ENCODE results near the gene TTLL9. TPM values are rescaled to one million over a fixed set of nuclear protein-coding genes. Genes with fewer than 3 reads are reported as not detected.

TTLL9 gene
- total RNA-seq, 3 donors from 2014 or later: 0.16 to 2.9 (median 0.98) TPM

GRCh38 chr20:31933698-31934097 lies 63.3 kb downstream of the TTLL9 start:
- H3K4me3 ChIP-seq: no peak overlapping the region
- DNase-seq (ENCODE audit: low spot score in 2 of 2): no peak
- H3K9me3 ChIP-seq: no peaks in the 10 kb centered on the region
- H3K27me3 ChIP-seq: no peaks in the 10 kb centered on the region
- no peak overlapping the region for H3K27ac ChIP-seq
- no peaks in the 10 kb centered on the region for H3K4me1 ChIP-seq
- H3K36me3 ChIP-seq: no peaks in the 10 kb centered on the region
- TF ChIP-seq POLR2A (IDR thresholded peaks at IDR 0.05) (no peak), POLR2AphosphoS5 (IDR thresholded peaks at IDR 0.05) (no peak), CTCF (IDR thresholded peaks at IDR 0.05) (no peak)
- intact Hi-C loops (cut with DNase I; ENCODE audit: low total_unique reads): no loop called here

- TF ChIP-seq POLR2A (IDR thresholded peaks at IDR 0.05) (no peak), CTCF (IDR thresholded peaks at IDR 0.05) (no peak), POLR2AphosphoS5 (IDR thresholded peaks at IDR 0.05) (no peak)
- DNase-seq (ENCODE audit: low spot score in 2 of 2): no peak
- no peak overlapping the region for H3K4me3 ChIP-seq
- no peaks in the 10 kb centered on the region for H3K27me3 ChIP-seq
- intact Hi-C loops (cut with DNase I; ENCODE audit: low total_unique reads): no loop called here
- H3K9me3 ChIP-seq: no peaks in the 10 kb centered on the region
- no peak overlapping the region for H3K27ac ChIP-seq
- no peaks in the 10 kb centered on the region for H3K4me1 ChIP-seq
- H3K36me3 ChIP-seq: no peaks in the 10 kb centered on the region
These were observed 64.1 kb downstream of the TTLL9 start for GRCh38 chr20:31934491-31934890.

- no peaks in the 10 kb centered on the region for H3K9me3 ChIP-seq
- H3K36me3 ChIP-seq: no peaks in the 10 kb centered on the region
- no peak for TF ChIP-seq POLR2A (IDR thresholded peaks at IDR 0.05)
- TF ChIP-seq POLR2AphosphoS5 (IDR thresholded peaks at IDR 0.05): no peak
- no peak for TF ChIP-seq CTCF (IDR thresholded peaks at IDR 0.05)
- intact Hi-C loops (cut with DNase I; ENCODE audit: low total_unique reads): no loop called here
- H3K4me3 ChIP-seq: no peak overlapping the region
- H3K4me1 ChIP-seq: no peaks in the 10 kb centered on the region
- H3K27ac ChIP-seq: no peak overlapping the region
- no peaks in the 10 kb centered on the region for H3K27me3 ChIP-seq
- no peak for DNase-seq (ENCODE audit: low spot score in 2 of 2)
These were observed 64.7 kb downstream of the TTLL9 start for GRCh38 chr20:31934968-31935764.

- TF ChIP-seq POLR2AphosphoS5 (IDR thresholded peaks at IDR 0.05) (no peak), CTCF (IDR thresholded peaks at IDR 0.05) (no peak), POLR2A (IDR thresholded peaks at IDR 0.05) (no peak)
- no peaks in the 10 kb centered on the region for H3K9me3 ChIP-seq
- H3K4me1 ChIP-seq: no peaks in the 10 kb centered on the region
- DNase-seq (ENCODE audit: low spot score in 2 of 2): no peak
- H3K36me3 ChIP-seq: no peaks in the 10 kb centered on the region
- H3K27ac ChIP-seq: no peak overlapping the region
- intact Hi-C loops (cut with DNase I; ENCODE audit: low total_unique reads): no loop called here
- no peaks in the 10 kb centered on the region for H3K27me3 ChIP-seq
- no peak overlapping the region for H3K4me3 ChIP-seq
These were observed 66.0 kb downstream of the TTLL9 start for GRCh38 chr20:31936420-31936819.

- DNase-seq (ENCODE audit: low spot score in 2 of 2): no peak
- H3K4me3 ChIP-seq: no peak overlapping the region
- no peak overlapping the region for H3K27ac ChIP-seq
- no peaks in the 10 kb centered on the region for H3K4me1 ChIP-seq
- H3K36me3 ChIP-seq: no peaks in the 10 kb centered on the region
- H3K9me3 ChIP-seq: no peaks in the 10 kb centered on the region
- intact Hi-C loops (cut with DNase I; ENCODE audit: low total_unique reads): no loop called here
- H3K27me3 ChIP-seq: no peaks in the 10 kb centered on the region
- TF ChIP-seq POLR2A (IDR thresholded peaks at IDR 0.05) (no peak), POLR2AphosphoS5 (IDR thresholded peaks at IDR 0.05) (no peak)
These were observed 67.4 kb downstream of the TTLL9 start for GRCh38 chr20:31937820-31938219.

All from breast epithelium (tissue), 4 donors.